Stimulated activated CD8-positive, alpha-beta memory T cell treated with anti-CD3 and anti-CD28 coated beads, Interleukin-12 subunit alpha, Interleukin-12 subunit beta, amount 100 ng/mL, for 24 hours (primary cell): ENCODE measurements around the gene HDAC10.

Experiments used
- DNase-seq: peaks from one replicate; pipeline ENCODE4 v3.0.0-alpha.2; 2020; ENCODE audit errors: extremely low read depth

Gene HDAC10, protein sequence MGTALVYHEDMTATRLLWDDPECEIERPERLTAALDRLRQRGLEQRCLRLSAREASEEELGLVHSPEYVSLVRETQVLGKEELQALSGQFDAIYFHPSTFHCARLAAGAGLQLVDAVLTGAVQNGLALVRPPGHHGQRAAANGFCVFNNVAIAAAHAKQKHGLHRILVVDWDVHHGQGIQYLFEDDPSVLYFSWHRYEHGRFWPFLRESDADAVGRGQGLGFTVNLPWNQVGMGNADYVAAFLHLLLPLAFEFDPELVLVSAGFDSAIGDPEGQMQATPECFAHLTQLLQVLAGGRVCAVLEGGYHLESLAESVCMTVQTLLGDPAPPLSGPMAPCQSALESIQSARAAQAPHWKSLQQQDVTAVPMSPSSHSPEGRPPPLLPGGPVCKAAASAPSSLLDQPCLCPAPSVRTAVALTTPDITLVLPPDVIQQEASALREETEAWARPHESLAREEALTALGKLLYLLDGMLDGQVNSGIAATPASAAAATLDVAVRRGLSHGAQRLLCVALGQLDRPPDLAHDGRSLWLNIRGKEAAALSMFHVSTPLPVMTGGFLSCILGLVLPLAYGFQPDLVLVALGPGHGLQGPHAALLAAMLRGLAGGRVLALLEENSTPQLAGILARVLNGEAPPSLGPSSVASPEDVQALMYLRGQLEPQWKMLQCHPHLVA

DNA sequence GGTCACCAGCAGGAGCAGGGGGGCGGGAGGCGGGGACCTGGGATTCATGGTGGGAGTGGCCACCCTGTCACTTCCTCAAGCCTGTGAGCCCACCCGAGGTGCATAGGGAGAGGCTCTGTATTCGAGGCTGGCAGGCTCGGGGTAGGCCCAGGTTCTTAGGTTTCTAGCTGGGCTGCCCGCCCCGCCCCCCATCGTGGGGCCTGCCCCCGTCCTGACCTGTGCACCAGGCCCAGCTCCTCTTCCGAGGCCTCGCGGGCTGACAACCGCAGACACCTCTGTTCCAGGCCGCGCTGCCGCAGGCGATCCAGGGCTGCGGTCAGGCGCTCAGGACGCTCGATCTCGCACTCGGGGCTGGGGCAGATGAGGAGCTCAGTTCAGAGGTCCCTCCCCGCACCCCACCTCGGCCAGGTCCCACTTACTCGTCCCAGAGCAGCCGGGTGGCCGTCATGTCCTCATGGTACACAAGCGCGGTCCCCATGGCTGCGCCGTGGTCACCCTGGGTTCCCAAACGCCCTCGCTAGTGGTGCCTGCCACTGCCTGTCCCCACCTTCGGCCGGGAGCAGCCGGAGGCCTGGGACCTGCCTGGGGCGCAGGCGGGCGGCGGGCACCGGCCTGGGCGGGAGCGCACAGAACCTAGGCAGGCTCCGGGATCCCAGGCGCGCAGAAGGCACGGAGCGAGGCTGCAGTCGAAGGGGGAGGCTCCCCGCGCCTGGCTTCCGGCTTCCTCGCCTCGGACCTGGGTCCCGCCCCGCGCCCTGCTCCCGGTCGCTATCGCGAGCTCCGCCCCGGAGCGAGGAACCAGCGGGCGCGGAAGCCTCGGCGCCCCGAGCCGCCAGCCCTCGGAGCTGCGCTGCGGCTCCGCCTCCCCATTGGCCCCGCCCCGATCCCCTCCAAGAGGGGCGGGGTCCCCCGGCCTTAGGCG lies at the start of gene HDAC10:
HDAC10 (minus strand) TSS at position 711 of the 922 bp plus-strand sequence; CDS start at position 478, 233 bp downstream.
- peak; percentile 70 for DNase-seq

DNA sequence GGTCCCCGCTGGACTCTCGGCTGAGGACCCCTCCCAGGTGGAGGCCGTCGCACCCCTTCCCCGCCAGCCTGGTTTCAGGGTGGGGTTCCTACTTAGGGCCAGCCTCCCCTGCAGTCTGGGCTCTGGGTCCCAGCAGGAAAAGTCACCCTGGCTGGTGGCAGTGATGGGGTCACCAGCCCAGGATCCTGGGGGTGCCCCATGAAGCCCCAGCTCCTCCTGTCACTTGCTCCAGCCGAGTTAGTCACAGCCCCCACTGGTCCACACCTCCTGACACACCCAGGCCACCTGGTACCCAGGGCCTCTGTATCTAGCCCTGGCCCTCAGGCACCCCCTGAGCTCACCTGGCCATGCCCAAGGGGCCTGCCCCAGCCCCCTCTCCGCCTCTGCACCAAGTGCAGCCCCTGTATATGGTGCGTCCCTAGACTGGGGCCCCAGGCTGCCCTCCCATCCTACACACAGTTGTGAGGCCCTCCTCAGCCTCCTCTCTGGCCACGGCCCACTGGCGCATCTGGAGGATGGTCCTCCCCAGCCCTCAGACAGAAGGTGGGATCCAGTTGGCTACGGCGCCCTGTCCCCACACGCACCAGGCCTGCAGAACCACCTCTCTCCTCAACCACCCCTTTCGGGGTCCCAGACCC lies 49.7 kb upstream of the HDAC10 start:
- no peak for DNase-seq

DNA sequence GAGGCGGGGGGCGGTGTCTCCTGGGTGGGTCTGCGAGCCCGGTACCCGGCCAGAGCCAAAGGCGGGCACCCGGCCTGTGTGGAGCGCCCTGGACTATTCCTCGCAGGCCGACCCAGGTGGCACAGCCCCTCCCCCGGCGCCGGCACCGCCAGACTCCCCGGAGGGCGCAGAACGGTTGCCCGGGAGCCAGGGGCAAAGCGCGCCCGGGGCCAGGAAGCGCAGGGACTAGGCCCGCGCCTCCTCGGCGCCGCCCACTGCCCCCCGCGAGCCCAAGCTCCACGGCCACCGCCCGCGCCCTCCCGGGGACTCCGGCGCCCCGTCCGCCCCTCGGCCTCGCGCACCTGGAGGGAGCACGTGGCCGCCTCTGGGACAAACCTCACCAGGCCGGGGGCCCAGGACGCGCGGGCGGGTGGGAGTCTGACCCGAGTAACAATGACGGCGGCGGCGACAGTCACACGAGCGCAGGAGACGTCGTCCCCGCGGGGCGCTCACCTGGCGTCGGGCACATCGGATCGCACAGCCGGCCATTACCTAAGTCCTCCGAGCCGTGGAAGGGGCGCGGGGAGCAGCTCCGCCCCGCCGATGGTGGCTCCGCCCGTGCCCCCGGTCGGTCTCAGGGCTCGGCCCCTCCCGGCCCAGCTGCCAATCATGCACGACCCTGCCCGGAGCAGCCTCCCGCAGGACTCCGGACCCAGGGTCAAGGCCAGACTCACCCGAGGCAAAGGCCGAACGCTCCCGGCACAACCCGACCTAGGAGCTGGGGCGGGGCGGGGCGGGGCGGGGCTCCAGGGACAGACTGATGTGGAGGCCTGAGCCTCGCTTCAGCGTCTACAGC lies 48.9 kb upstream of the HDAC10 start:
- no peak for DNase-seq

DNA sequence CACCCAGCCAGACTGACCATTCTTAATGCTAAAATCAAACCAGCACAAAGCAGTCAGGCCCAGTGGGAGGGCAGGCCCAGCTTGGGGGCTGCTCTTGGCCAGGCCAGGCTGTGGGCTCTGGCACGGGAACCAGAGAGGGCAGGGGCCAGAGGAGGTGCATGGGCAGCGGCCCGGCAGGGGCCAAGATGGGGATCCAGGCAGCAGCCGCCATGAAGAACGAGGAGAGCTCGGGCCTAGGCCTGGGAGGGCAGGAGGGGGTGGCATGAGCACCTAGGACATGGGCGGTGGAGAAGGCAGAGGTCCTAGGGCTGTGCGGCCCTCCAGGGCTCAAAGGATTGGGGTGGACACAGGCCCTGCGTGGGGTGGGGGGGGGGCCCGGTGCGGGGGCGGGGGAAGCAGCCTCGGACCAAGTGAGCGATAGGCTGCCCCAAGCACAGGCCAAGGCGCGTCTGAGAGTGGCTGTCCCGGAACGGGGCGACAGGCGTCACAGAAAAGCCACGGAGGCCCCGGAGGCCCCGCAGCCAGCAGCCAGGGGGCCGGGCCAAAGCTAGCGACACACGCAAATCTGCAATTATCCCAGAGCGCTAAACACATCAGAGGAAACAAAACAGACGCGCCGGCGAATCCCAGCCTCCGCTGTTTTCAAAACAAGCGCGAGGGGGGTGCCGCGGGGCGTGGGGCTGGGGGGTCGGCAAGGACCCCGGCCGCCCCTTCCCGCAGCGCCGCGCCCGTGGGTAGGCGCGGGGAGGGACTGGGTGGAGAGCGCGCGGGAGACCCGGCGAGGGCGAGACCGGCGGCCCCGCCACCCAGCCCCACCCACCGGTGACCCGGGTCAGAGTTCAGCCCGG lies 48.1 kb upstream of the HDAC10 start:
- no peak for DNase-seq

DNA sequence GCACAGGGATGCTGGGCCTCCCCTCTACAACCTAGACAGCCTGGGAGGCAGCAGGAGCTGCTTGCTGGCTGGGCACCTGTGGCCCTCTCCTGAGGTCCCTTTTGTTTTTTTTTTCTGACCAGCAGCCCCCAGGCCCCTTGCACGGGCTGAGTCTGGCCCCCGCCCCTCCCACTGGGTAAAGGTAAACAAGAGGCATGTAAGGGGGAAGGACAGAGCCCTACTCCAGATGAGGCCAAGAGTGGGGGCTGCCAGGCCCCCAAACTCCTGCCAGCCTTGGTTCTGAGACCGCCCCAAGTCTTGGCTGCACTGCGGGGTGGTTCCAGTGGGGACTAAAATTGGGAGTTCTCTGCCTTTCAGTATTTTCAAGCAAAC lies 47.2 kb upstream of the HDAC10 start:
- no peak for DNase-seq

DNA sequence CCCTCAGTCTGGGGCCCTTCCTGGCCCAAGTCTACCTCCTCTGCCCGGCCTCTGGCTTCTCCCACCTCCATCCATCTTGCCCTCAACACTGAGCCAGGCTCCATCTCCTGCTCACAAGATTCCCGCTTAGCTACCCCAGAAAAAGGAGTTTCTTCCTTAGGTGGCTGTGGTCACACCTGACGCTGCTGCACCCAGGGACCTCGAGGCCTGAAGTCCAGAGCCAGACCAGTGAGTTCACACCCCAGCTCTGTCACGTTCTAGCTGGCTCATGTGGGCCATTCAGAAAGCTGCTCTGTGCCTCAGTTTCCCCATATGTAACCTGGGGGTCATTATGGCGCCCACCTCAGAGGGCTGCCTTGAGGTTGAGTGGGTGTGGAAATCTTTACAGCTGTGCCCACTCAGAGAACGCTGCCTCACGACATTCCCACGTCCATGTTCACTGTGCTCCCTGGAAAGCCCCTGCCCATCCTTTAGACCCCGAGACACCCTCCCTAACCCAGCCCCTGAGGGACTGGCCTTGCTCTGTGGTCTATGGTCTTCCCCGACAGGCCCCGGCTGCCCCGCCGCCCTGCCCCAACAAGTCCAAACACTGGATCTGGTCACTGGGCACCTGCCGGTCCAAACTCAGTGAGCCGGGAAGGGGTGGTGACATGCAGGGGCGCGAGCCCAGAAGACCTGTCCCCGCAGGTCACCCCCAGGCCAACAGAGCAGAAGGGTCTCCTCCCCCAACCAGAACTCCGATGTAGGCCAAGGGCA lies 46.6 kb upstream of the HDAC10 start:
- DNase-seq, result no peak

DNA sequence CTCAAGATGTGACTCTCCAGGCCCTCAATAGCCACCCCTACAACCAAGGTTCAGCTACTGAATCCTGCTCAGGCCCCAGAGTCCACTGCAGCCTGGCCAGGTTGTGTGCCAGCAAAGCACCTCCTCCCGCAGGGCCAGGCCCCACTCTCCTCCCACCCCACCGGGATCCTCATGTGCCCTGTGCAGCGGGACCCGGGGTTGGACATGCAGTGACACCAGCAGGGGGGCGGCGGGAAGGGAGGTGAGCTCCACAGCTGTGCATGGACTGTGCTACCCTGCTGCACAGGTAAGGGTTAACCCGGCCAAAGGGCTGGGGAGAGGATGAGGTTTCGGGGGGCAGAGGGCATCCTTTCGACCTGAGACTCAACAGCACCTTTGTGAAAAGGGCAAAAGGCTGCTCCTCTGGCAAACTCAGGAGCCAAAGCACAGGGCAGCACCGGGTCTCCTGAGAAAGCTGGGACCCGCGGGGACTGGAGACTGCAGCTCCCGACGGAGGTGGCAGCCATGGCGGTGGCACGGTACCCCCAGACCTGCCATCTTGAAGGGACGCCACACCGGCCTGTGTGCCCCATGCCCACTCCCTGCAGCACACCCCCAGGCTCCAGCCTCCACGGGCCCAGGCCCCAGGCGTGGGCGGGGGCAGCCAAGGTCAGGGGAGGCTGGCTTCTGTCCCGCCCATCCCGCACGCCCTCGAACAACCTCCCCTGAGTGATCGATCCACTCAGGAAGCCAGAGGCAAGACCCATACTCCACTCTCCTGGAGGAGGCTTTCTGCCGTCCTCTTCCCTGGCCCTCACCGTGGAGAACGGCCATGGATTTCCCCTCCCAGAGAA lies 45.8 kb upstream of the HDAC10 start:
- no peak for DNase-seq

DNA sequence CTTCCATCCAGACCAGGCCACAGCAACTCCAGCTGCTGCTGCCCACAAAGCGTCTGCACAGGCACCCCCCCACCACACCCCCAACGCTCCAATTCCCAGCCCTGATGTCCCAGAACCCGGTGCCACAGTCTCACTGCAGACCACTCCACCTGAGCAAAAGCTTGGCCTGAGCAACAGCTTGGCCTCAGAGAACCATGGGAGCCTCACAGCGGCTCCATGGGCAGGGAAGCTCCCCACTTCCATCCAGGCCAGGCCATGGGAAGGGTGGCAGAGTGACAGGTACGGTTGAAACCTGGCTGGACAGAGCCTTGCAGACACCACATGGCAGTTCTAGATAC lies 43.2 kb upstream of the HDAC10 start:
- no peak for DNase-seq

DNA sequence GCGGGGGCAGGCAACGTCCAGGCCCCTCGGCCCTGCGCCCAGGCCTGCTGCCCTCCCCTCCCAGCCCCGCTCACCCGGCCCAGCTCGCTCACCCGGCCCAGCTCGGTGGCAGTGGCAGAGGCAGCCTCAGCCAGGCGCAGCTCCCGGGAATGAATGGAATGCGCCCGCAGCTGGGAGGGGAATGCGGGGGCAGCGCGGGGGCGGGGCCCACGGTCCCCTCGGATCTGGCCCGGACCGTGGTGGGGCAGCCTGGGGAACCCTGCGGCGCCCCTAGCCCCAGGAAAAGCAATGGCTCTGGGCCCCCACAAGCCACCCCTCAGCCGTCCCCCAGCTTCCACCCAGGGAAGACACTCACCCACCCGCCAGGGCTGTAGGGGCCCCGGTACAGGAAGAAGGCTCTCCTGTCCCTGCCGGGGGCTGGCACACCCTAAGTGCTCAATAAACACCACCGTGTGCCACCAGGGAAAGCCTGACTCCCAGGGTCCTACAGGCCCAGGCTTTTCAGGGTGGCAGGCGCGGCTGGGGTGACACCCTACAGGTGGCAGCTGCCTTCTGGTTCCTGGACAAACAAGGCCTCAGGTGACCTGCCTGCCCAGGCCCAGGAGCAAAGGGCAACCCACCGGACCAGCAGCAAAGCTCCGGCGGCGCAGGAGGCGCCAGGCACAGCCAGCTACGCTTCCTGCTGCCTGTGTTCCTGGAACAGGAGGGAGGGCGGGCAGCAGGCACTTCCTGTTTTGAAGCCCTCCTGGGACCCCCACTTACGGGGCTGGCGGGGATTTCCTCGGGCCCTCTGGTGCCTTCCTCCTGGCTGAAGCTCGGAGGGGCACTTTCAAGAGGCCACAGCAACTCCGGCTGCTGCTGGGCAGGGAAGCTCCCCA lies 42.6 kb upstream of the HDAC10 start:
- no peak for DNase-seq

DNA sequence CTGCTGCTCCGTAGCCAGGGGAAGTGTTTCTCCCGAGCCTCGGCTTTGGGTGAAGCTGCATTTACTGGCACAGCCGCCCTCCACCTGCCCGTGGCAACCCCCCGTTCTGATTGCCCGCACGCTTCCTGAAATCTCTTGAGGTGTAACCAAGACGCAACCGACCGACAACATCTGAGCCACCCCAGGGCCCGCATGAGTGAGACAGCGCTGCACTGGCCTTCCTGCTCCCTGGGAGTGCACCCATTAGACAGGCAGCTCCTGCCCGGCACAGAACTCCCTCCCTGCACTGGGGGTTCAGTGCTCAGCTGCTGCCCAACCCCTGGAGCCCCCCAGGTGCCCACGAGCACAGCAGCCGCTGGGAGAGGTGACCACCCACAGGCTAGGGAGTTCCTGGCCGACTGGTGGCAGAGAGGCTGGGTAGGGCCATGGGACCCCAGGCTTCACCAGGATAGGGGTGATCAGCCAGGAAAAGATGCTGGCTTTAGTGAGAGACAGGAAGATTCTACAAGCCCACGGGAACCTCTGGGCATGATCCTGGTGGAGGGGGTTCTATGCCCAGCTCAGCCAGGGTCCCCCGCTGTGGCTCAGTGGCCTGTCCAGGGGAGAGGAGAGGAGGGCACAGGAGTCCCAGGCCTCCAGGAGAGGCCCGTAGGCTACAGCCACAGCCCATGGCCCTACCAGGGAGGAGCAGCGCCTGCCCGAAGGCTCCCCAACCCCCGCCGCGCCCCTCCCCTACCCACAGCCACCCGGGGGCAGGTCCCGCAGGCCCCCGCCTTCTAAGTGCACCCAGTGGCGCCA lies 41.8 kb upstream of the HDAC10 start:
- DNase-seq, result no peak

DNA sequence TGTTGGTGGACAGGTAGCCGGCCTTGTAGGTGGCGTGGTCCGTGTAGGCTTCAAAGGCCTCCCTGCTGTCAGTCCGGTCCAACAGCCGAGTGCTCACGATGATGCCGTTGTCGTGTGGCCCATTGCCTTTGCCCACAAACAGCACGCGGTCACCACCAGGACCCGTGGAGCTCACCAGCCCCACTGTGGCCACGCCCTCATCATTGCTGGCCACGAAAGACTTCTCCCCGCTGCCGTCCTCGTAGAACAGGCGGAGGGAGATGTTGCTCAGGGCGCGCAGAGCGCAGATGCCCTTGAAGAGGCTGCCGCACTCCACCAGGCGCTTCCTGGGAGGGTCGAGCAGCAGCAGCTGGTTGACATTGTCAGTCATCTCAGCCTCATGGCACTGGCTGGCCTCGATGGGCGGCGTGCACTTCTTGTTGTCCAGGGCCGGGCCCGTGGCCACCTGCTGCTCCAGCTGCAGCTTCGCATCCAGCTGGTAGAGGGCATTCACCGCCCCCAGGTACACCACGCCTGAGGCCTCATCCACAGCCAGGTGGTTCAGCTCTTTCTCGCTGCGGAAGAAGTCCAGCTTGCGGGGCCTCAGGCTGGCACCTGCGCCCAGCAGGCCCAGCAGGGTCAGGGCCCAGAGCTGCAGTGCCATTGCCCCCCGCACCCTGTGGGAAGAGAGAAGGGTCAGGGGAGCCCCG lies 39.0 kb upstream of the HDAC10 start:
- no peak for DNase-seq

DNA sequence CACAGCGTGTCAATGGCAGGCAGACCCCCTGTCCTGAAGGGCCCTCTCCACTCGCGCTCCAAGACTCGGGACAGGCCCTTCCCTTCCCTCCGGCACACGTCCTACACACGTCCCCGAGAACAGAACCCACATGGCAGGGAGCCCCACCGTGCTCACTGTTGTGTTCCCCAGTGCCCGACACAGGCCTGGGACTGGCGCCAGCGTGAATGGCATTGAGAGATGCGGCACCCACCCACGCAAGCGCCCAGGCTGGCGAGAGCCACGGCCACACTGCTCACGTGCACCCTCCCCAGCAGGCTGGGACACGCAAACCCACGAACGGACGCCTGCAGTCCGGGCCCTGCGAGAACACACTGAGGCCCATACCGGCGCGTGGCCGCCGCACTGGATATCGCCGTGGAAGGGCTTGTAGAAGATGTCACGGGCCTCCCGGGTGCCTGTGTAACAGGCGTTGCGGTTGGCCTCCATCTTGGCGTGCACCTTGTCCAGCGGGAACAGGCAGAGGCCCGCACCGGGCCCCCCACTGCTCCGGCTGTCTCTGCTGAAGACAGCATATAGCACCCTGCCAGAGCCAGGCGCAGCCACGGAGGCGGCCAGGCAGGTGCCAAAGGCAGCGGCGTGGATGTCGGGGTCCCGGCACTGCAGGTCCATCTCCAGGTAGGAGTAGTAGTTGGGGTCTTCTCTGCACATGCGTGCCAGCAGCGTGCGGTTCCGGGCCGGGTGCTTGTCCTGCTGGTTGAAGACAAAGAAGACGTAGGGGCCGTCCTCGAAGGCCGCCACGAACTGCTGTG lies 38.3 kb upstream of the HDAC10 start:
- no peak for DNase-seq

DNA sequence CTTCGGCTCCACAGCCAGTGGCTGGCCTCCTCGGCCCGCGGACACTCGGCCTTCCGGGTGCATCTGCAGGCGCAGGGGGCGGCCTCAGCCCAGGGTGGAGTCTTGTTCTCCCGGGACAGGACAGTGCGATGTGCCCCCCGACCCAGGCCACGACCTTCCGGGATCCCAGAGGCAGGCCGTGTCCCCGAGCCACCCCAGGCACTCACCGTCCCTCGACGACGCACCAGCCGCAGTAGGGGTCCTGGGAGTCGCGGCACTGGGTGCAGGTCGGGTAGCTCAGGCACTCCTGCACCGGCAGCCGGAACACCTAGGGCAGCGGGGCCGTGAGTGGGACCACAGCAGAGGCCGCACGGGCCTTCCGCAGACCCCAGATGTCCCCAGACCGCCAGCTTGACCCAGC lies 36.7 kb upstream of the HDAC10 start:
- DNase-seq, result no peak

DNA sequence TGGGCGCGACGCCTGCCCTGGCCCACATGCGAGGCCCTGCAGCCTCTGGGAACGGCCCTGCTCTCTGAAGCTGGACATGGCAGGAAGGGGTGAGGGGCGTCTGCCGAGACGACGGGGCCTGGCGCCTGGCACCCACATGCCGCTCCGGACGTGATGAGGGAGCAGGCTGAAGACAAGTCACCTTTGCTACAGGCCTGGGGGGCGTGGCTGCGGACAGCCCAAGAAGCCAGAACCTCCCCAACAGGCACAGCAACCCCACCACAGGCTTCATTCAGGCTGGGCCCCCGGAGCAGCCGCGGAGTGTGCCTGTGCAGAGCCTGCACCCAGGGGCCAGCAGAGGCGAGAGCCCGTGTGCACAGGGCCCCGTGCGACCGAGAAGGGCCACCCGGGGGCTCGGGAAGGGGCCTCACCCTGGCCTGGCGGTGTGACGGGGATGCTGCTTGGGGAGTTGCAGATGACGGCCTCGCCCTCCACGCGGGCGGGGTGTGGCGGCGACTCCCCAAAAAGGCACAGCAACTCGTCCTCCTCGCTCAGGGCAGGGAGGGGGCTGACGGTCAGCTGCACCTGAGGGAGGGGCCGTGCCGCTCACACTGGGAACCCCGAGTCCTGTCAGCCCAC lies 35.7 kb upstream of the HDAC10 start:
- DNase-seq, result no peak

DNA sequence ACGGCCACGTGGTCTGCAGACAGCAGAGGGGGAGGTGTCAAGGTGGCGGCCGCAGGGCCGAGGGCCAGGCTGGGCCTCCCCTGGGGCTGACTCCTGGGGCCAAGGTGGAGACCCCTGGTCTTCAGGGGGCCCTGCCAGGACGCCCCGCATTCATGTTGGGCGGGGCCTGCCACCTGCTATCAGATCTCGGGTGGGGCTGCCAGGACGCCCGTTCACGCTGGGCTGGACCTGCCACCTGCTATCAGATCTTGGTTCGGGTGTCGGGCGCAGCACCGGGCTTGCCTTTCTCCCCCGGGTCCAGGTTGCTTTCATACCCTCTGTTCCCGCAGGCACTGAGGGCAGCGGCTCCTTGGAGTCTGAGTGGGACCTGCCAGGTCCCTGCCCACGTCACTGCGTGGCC lies 35.2 kb upstream of the HDAC10 start:
- no peak for DNase-seq
